ENCODE results near the gene WDR64.

Gene WDR64

GRCh38 chr1:241828463-241829021, 176.5 kb downstream of the WDR64 start:
- H3K27me3 ChIP-seq (ENCODE audit: control insufficient read depth in 3 of 3, insufficient read depth in 3 of 3, low read depth in 1 of 3, low read length in 3 of 3) = peaks cover 0 to 4% (median 0%) of the 10 kb centered on the region in 3 experiments
- no peak overlapping the region for H3K4me2 ChIP-seq (ENCODE audit: insufficient read depth, low read length, poor library complexity, severe bottlenecking)
- H3K36me3 ChIP-seq (replicated peaks in 1 of 2; ENCODE audit: control insufficient read depth in 2 of 2, insufficient read depth in 2 of 2, low read length in 2 of 2) = no peaks in the 10 kb centered on the region
- no peak overlapping the region for H3K14ac ChIP-seq (ENCODE audit: low read length)
- H2BK120ac ChIP-seq (ENCODE audit: low read depth, low read length) = no peak overlapping the region
- no peak overlapping the region for H4K91ac ChIP-seq (ENCODE audit: low read depth, low read length, poor library complexity)
- no peak overlapping the region for H3K27ac ChIP-seq (replicated peaks; ENCODE audit: low read length)
- peak overlapping the region; percentile 1 for H3K18ac ChIP-seq (ENCODE audit: low read length)
- no peak overlapping the region for H3K4ac ChIP-seq (ENCODE audit: low read length)
- H2AFZ ChIP-seq (ENCODE audit: low read length) = peak overlapping the region; percentile 2
- no peak overlapping the region for H3K9ac ChIP-seq (ENCODE audit: low read depth, low read length, poor library complexity)
- H3K23ac ChIP-seq (ENCODE audit: low read depth, low read length, poor library complexity) = no peak overlapping the region
- no peaks in the 10 kb centered on the region for H3K79me1 ChIP-seq (ENCODE audit: low read depth, low read length)
- no peak overlapping the region for H2BK15ac ChIP-seq (ENCODE audit: low read length)
- DNase-seq (ENCODE audit: low spot score) = no peak
- no peaks in the 10 kb centered on the region for H3K9me3 ChIP-seq (replicated peaks in 1 of 2; ENCODE audit: control insufficient read depth in 2 of 2, insufficient read depth in 1 of 2, low read depth in 1 of 2, low read length in 2 of 2)
- WGBS, 2 donors (ENCODE audit: extremely low coverage in 2 of 2, insufficient read length in 2 of 2, insufficient replicate concordance in 1 of 2) = no CpG with 5 or more reads among the region's 3 CpGs
- no peak overlapping the region for H3K4me3 ChIP-seq (ENCODE audit: low read length in 2 of 2)
- H2AK5ac ChIP-seq (ENCODE audit: low read depth, low read length) = no peak overlapping the region
- no peak overlapping the region for H2BK5ac ChIP-seq (ENCODE audit: low read length)
- no peak overlapping the region for H4K8ac ChIP-seq (ENCODE audit: low read depth, low read length)
- no peak overlapping the region for H2BK12ac ChIP-seq (ENCODE audit: low read length)
- H3K4me1 ChIP-seq (ENCODE audit: control insufficient read depth in 2 of 2, insufficient read depth in 1 of 2, low read depth in 1 of 2, low read length in 2 of 2) = no peaks in the 10 kb centered on the region

DNA sequence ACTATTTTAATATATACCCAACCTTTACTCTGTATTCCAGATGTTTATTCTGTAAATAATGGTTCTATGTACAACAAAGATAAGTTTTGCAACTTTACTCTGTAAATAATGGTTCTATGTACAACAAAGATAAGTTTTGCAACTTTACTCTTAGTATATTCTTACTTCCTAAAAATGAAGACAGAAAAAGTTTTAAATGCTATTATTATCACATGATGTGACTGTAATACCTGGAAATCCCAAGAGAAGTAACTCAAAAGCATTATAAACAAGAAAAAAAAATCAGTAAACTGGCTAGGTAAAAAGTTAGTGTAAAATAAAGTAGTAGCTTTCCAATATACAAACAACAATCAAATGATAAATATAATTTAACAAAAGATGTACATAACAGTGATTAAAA, 177.4 kb downstream of the WDR64 start:
- Histone ChIP-seq H2AFZ (ENCODE audit: low read length) (no peak overlapping the region), H3K9ac (ENCODE audit: low read depth, low read length, poor library complexity) (no peak overlapping the region), H2AK5ac (ENCODE audit: low read depth, low read length) (no peak overlapping the region), H3K27ac (replicated peaks; ENCODE audit: low read length) (no peak overlapping the region), H4K91ac (ENCODE audit: low read depth, low read length, poor library complexity) (no peak overlapping the region), H3K4me1 (ENCODE audit: control insufficient read depth in 2 of 2, insufficient read depth in 1 of 2, low read depth in 1 of 2, low read length in 2 of 2) (no peaks in the 10 kb centered on the region), H2BK12ac (ENCODE audit: low read length) (no peak overlapping the region), H3K4me2 (ENCODE audit: insufficient read depth, low read length, poor library complexity, severe bottlenecking) (no peak overlapping the region), H3K4ac (ENCODE audit: low read length) (no peak overlapping the region), H3K4me3 (ENCODE audit: low read length in 2 of 2) (no peak overlapping the region), H3K18ac (ENCODE audit: low read length) (no peak overlapping the region), H3K36me3 (replicated peaks in 1 of 2; ENCODE audit: control insufficient read depth in 2 of 2, insufficient read depth in 2 of 2, low read length in 2 of 2) (no peaks in the 10 kb centered on the region), H2BK5ac (ENCODE audit: low read length) (no peak overlapping the region), H3K9me3 (replicated peaks in 1 of 2; ENCODE audit: control insufficient read depth in 2 of 2, insufficient read depth in 1 of 2, low read depth in 1 of 2, low read length in 2 of 2) (no peaks in the 10 kb centered on the region), H3K14ac (ENCODE audit: low read length) (no peak overlapping the region), H4K8ac (ENCODE audit: low read depth, low read length) (no peak overlapping the region), H3K79me1 (ENCODE audit: low read depth, low read length) (no peaks in the 10 kb centered on the region), H2BK15ac (ENCODE audit: low read length) (no peak overlapping the region), H3K27me3 (ENCODE audit: control insufficient read depth in 3 of 3, insufficient read depth in 3 of 3, low read depth in 1 of 3, low read length in 3 of 3) (peaks cover 0 to 4% (median 0%) of the 10 kb centered on the region in 3 experiments), H3K23ac (ENCODE audit: low read depth, low read length, poor library complexity) (no peak overlapping the region), H2BK120ac (ENCODE audit: low read depth, low read length) (no peak overlapping the region)
- DNase-seq (ENCODE audit: low spot score) = no peak

- H3K4me1 ChIP-seq (ENCODE audit: control insufficient read depth in 2 of 2, insufficient read depth in 1 of 2, low read depth in 1 of 2, low read length in 2 of 2) = no peaks in the 10 kb centered on the region
- no peak overlapping the region for H3K4me2 ChIP-seq (ENCODE audit: insufficient read depth, low read length, poor library complexity, severe bottlenecking)
- H3K18ac ChIP-seq (ENCODE audit: low read length) = no peak overlapping the region
- H3K27me3 ChIP-seq (ENCODE audit: control insufficient read depth in 3 of 3, insufficient read depth in 3 of 3, low read depth in 1 of 3, low read length in 3 of 3) = peaks cover 0 to 8% (median 0%) of the 10 kb centered on the region in 3 experiments
- no peaks in the 10 kb centered on the region for H3K36me3 ChIP-seq (replicated peaks in 1 of 2; ENCODE audit: control insufficient read depth in 2 of 2, insufficient read depth in 2 of 2, low read length in 2 of 2)
- H2AFZ ChIP-seq (ENCODE audit: low read length) = no peak overlapping the region
- no peak overlapping the region for H3K4ac ChIP-seq (ENCODE audit: low read length)
- no CpG with 5 or more reads among the region's 1 CpG for WGBS, 2 donors (ENCODE audit: extremely low coverage in 2 of 2, insufficient read length in 2 of 2, insufficient replicate concordance in 1 of 2)
- no peak overlapping the region for H2BK12ac ChIP-seq (ENCODE audit: low read length)
- H3K23ac ChIP-seq (ENCODE audit: low read depth, low read length, poor library complexity) = no peak overlapping the region
- no peaks in the 10 kb centered on the region for H3K79me1 ChIP-seq (ENCODE audit: low read depth, low read length)
- H2BK5ac ChIP-seq (ENCODE audit: low read length) = no peak overlapping the region
- H4K8ac ChIP-seq (ENCODE audit: low read depth, low read length) = no peak overlapping the region
- H3K4me3 ChIP-seq (ENCODE audit: low read length in 2 of 2) = no peak overlapping the region
- no peak overlapping the region for H3K14ac ChIP-seq (ENCODE audit: low read length)
- H3K27ac ChIP-seq (replicated peaks; ENCODE audit: low read length) = no peak overlapping the region
- no peaks in the 10 kb centered on the region for H3K9me3 ChIP-seq (replicated peaks in 1 of 2; ENCODE audit: control insufficient read depth in 2 of 2, insufficient read depth in 1 of 2, low read depth in 1 of 2, low read length in 2 of 2)
- no peak overlapping the region for H4K91ac ChIP-seq (ENCODE audit: low read depth, low read length, poor library complexity)
- no peak overlapping the region for H2BK15ac ChIP-seq (ENCODE audit: low read length)
- H3K9ac ChIP-seq (ENCODE audit: low read depth, low read length, poor library complexity) = no peak overlapping the region
- H2BK120ac ChIP-seq (ENCODE audit: low read depth, low read length) = no peak overlapping the region
- no peak for DNase-seq (ENCODE audit: low spot score)
- H2AK5ac ChIP-seq (ENCODE audit: low read depth, low read length) = no peak overlapping the region
These were observed 182.8 kb downstream of the WDR64 start for GRCh38 chr1:241834733-241835377.

- peaks cover 0 to 8% (median 0%) of the 10 kb centered on the region in 3 experiments for H3K27me3 ChIP-seq (ENCODE audit: control insufficient read depth in 3 of 3, insufficient read depth in 3 of 3, low read depth in 1 of 3, low read length in 3 of 3)
- no peaks in the 10 kb centered on the region for H3K4me1 ChIP-seq (ENCODE audit: control insufficient read depth in 2 of 2, insufficient read depth in 1 of 2, low read depth in 1 of 2, low read length in 2 of 2)
- no peak overlapping the region for H2BK120ac ChIP-seq (ENCODE audit: low read depth, low read length)
- no peak overlapping the region for H2BK15ac ChIP-seq (ENCODE audit: low read length)
- H3K36me3 ChIP-seq (replicated peaks in 1 of 2; ENCODE audit: control insufficient read depth in 2 of 2, insufficient read depth in 2 of 2, low read length in 2 of 2) = no peaks in the 10 kb centered on the region
- no CpG with 5 or more reads among the region's 2 CpGs for WGBS, 2 donors (ENCODE audit: extremely low coverage in 2 of 2, insufficient read length in 2 of 2, insufficient replicate concordance in 1 of 2)
- H3K4me2 ChIP-seq (ENCODE audit: insufficient read depth, low read length, poor library complexity, severe bottlenecking) = no peak overlapping the region
- no peak overlapping the region for H3K18ac ChIP-seq (ENCODE audit: low read length)
- no peak overlapping the region for H2BK12ac ChIP-seq (ENCODE audit: low read length)
- H2AFZ ChIP-seq (ENCODE audit: low read length) = no peak overlapping the region
- H3K9ac ChIP-seq (ENCODE audit: low read depth, low read length, poor library complexity) = no peak overlapping the region
- no peak overlapping the region for H3K14ac ChIP-seq (ENCODE audit: low read length)
- H3K9me3 ChIP-seq (replicated peaks in 1 of 2; ENCODE audit: control insufficient read depth in 2 of 2, insufficient read depth in 1 of 2, low read depth in 1 of 2, low read length in 2 of 2) = no peaks in the 10 kb centered on the region
- no peak overlapping the region for H3K23ac ChIP-seq (ENCODE audit: low read depth, low read length, poor library complexity)
- H3K4me3 ChIP-seq (ENCODE audit: low read length in 2 of 2) = no peak overlapping the region
- no peak overlapping the region for H4K91ac ChIP-seq (ENCODE audit: low read depth, low read length, poor library complexity)
- no peak overlapping the region for H4K8ac ChIP-seq (ENCODE audit: low read depth, low read length)
- DNase-seq (ENCODE audit: low spot score) = no peak
- H3K79me1 ChIP-seq (ENCODE audit: low read depth, low read length) = no peaks in the 10 kb centered on the region
- H3K27ac ChIP-seq (replicated peaks; ENCODE audit: low read length) = no peak overlapping the region
- H3K4ac ChIP-seq (ENCODE audit: low read length) = no peak overlapping the region
- no peak overlapping the region for H2AK5ac ChIP-seq (ENCODE audit: low read depth, low read length)
- H2BK5ac ChIP-seq (ENCODE audit: low read length) = no peak overlapping the region
These were observed 184.9 kb downstream of the WDR64 start for GRCh38 chr1:241836941-241837340.
